Measurements from ENCODE around the gene TBC1D13. TPM values are rescaled to one million over a fixed set of nuclear protein-coding genes. Genes with fewer than 3 reads are reported as not detected.

Gene TBC1D13
- total and polyA plus RNA-seq, 2 of the 13 experiments (the other 11 are each of a cell fraction or from before 2014, with no cell fraction given): 17.9 to 19.7 TPM

DNA sequence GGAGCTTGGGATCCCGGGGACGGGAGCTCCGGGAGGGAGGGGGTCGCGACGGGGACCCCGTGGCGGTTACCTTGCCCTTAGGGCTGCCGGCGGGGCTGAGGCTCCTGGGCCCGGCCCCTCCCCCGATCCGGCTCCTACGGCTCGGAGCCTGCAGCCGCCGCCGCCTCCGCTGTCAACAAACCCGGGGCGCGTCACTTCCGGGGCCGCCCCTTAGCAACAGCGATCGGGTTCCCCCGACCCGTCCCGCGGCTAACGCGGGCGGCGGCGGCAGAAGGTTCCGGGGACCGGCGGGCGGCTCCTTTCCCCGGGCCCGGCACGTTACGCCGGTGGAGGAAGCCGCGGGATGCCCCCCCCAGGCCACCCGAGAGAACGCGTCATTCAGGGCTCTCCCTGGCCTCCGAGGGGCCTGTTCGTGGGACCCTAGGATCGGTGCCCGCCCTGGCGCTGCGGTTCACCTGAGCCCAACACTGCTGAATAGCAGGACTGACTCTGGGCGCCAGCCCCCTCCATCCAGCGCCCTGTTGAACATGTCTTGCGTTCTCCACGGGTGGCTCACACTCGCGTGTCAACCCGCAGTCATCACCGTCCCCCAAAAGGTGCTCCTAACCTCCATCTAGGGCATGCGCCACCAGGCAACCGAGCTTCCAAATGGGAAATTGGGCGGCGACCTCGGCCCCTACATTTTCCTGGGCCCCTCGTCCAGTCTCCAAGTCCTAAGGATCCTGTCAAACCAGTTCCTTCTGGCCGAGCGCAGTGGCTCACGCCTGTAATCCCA lies 15.1 kb upstream of the TBC1D13 start, which contains the start of gene ZER1 (continued):
- TF ChIP-seq, protein P1, sequence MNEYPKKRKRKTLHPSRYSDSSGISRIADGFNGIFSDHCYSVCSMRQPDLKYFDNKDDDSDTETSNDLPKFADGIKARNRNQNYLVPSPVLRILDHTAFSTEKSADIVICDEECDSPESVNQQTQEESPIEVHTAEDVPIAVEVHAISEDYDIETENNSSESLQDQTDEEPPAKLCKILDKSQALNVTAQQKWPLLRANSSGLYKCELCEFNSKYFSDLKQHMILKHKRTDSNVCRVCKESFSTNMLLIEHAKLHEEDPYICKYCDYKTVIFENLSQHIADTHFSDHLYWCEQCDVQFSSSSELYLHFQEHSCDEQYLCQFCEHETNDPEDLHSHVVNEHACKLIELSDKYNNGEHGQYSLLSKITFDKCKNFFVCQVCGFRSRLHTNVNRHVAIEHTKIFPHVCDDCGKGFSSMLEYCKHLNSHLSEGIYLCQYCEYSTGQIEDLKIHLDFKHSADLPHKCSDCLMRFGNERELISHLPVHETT (CRISPR knock-in tag; conservative IDR thresholded peaks at IDR 0.05): peak; percentile 99
- TF ChIP-seq FLYWCH1 (CRISPR knock-in tag; IDR thresholded peaks at IDR 0.05) (no peak), ZBTB20 (CRISPR knock-in tag; IDR thresholded peaks at IDR 0.05; ENCODE audit: borderline replicate concordance, low read depth) (no peak), NKX3-1 (CRISPR knock-in tag; IDR thresholded peaks at IDR 0.05) (no peak), ZNF780A (CRISPR knock-in tag; IDR thresholded peaks at IDR 0.05) (no peak), ZBTB21 (CRISPR knock-in tag; IDR thresholded peaks at IDR 0.05) (no peak), ATM (IDR thresholded peaks at IDR 0.05; ENCODE audit: borderline replicate concordance) (no peak), ZNF30 (CRISPR knock-in tag; IDR thresholded peaks at IDR 0.05) (no peak; the same call in 1 of the 2 replicates), PRMT3 (CRISPR knock-in tag; IDR thresholded peaks at IDR 0.05; ENCODE audit: borderline replicate concordance, low read depth) (peak; percentile 63; the same call in 1 of the 2 replicates), ZNF34 (CRISPR knock-in tag; IDR thresholded peaks at IDR 0.05; ENCODE audit: borderline replicate concordance) (no peak), SOX13 (IDR thresholded peaks at IDR 0.05) (0 out of 2 replicates have a peak, but pooled peaks have one; percentile 22), SOX13 (CRISPR knock-in tag; conservative IDR thresholded peaks at IDR 0.05 in 1 of 2, IDR thresholded peaks at IDR 0.05 in 1 of 2) (no peak), NR2F6 (IDR thresholded peaks at IDR 0.05) (no peak), NR2F6 (CRISPR knock-in tag; IDR thresholded peaks at IDR 0.05) (peak; percentile 66), ZFP37 (CRISPR knock-in tag; IDR thresholded peaks at IDR 0.05; ENCODE audit: borderline replicate concordance) (no peak), SRF (IDR thresholded peaks at IDR 0.05; ENCODE audit: low read depth, low read length) (peak; percentile 72), ZNF337 (CRISPR knock-in tag; IDR thresholded peaks at IDR 0.05; ENCODE audit: borderline replicate concordance, low read depth) (peak; percentile 87; the same call in 1 of the 2 replicates), TARDBP (CRISPR knock-in tag; IDR thresholded peaks at IDR 0.05) (peak; percentile 95), RFX1 (IDR thresholded peaks at IDR 0.05) (peak; percentile 49; the same call in 1 of the 2 replicates), XRCC5 (optimal IDR thresholded peaks at IDR 0.05; ENCODE audit: low read length) (peak; percentile 91)
- TF ChIP-seq, protein P2, sequence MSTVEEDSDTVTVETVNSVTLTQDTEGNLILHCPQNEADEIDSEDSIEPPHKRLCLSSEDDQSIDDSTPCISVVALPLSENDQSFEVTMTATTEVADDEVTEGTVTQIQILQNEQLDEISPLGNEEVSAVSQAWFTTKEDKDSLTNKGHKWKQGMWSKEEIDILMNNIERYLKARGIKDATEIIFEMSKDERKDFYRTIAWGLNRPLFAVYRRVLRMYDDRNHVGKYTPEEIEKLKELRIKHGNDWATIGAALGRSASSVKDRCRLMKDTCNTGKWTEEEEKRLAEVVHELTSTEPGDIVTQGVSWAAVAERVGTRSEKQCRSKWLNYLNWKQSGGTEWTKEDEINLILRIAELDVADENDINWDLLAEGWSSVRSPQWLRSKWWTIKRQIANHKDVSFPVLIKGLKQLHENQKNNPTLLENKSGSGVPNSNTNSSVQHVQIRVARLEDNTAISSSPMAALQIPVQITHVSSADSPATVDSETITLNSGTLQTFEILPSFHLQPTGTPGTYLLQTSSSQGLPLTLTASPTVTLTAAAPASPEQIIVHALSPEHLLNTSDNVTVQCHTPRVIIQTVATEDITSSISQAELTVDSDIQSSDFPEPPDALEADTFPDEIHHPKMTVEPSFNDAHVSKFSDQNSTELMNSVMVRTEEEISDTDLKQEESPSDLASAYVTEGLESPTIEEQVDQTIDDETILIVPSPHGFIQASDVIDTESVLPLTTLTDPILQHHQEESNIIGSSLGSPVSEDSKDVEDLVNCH (CRISPR knock-in tag; IDR thresholded peaks at IDR 0.05): no peak
- TF ChIP-seq, protein P3, sequence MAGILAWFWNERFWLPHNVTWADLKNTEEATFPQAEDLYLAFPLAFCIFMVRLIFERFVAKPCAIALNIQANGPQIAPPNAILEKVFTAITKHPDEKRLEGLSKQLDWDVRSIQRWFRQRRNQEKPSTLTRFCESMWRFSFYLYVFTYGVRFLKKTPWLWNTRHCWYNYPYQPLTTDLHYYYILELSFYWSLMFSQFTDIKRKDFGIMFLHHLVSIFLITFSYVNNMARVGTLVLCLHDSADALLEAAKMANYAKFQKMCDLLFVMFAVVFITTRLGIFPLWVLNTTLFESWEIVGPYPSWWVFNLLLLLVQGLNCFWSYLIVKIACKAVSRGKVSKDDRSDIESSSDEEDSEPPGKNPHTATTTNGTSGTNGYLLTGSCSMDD (CRISPR knock-in tag; IDR thresholded peaks at IDR 0.05): no peak
- TF ChIP-seq, protein P4, sequence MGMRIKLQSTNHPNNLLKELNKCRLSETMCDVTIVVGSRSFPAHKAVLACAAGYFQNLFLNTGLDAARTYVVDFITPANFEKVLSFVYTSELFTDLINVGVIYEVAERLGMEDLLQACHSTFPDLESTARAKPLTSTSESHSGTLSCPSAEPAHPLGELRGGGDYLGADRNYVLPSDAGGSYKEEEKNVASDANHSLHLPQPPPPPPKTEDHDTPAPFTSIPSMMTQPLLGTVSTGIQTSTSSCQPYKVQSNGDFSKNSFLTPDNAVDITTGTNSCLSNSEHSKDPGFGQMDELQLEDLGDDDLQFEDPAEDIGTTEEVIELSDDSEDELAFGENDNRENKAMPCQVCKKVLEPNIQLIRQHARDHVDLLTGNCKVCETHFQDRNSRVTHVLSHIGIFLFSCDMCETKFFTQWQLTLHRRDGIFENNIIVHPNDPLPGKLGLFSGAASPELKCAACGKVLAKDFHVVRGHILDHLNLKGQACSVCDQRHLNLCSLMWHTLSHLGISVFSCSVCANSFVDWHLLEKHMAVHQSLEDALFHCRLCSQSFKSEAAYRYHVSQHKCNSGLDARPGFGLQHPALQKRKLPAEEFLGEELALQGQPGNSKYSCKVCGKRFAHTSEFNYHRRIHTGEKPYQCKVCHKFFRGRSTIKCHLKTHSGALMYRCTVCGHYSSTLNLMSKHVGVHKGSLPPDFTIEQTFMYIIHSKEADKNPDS (CRISPR knock-in tag; IDR thresholded peaks at IDR 0.05): peak; percentile 85; the same call in 1 of the 2 replicates
